H1 (cell line): ENCODE measurements around the gene SYNGR4. TPM values are rescaled to one million over a fixed set of nuclear protein-coding genes. Genes with fewer than 3 reads are reported as not detected.

Experiments
- CTCF ChIA-PET: fragments of 300-600 bp; sonication (Branson Sonifier 250); formaldehyde crosslinking; loops from one replicate; lab custom pipeline; 2021; ENCODE audit not compliant: partially characterized antibody; lab: Charles Lee
- POLR2A ChIA-PET: fragments of 300-600 bp; sonication (Branson Sonifier 250); formaldehyde crosslinking; loops from one replicate; lab custom pipeline; 2021; ENCODE audit warnings: inconsistent platforms; ENCODE audit not compliant: partially characterized antibody; lab: Charles Lee
- DNase-seq, 2 experiments: peaks; one replicate each; pipeline versions ENCODE4 v3.0.0 to v3.0.0-alpha.2; 2010 to 2022; ENCODE audit warnings: low spot score in 2 of 2, low read depth in 1 of 2, mixed read lengths in 1 of 2
- FAIRE-seq: peaks from 2 replicates; lab custom pipeline; 2011; peaks lifted over from hg19 to GRCh38; lab: Jason Lieb, UNC
- H2AFZ ChIP-seq: 2 replicates; pipeline ENCODE4 v1.8.1; 2012; ENCODE audit warnings: low read length, inconsistent platforms
- H2AK5ac ChIP-seq: 2 replicates; pipeline ENCODE4 v1.6.1; 2013; ENCODE audit warnings: low read depth, low read length
- H2BK120ac ChIP-seq: replicated peaks from 2 replicates; pipeline ENCODE3; 2013; ENCODE audit warnings: low read depth, low read length, inconsistent platforms
- H2BK12ac ChIP-seq: 2 replicates; pipeline ENCODE4 v1.6.1; 2013; ENCODE audit warnings: low read depth, low read length
- H2BK15ac ChIP-seq: 2 replicates; pipeline ENCODE4 v1.6.1; 2013; ENCODE audit warnings: low read length
- H2BK20ac ChIP-seq: 2 replicates; pipeline ENCODE4 v1.6.1; 2013; ENCODE audit warnings: low read length
- H2BK5ac ChIP-seq: 2 replicates; pipeline ENCODE4 v1.6.1; 2013; ENCODE audit warnings: low read depth, low read length
- H3K14ac ChIP-seq: 2 replicates; pipeline ENCODE4 v1.6.1; 2013; ENCODE audit warnings: inconsistent platforms; ENCODE audit not compliant: insufficient read length
- H3K18ac ChIP-seq: 2 replicates; pipeline ENCODE4 v1.6.1; 2013; ENCODE audit warnings: low read length; ENCODE audit errors: extremely low read depth
- H3K23ac ChIP-seq: 2 replicates; pipeline ENCODE4 v1.6.1; 2013; ENCODE audit warnings: inconsistent platforms; ENCODE audit not compliant: insufficient read length
- H3K23me2 ChIP-seq: 2 replicates; pipeline ENCODE4 v1.6.1; 2013; ENCODE audit warnings: low read depth, low read length
- H3K27ac ChIP-seq: 2 replicates; pipeline ENCODE4 v1.6.1; 2011; ENCODE audit warnings: low read depth, low read length, inconsistent platforms
- H3K27me3 ChIP-seq, 4 experiments: replicated peaks in 1 of 4; 1 replicate in 1 of 4; 2 replicates in 3 of 4; pipeline versions ENCODE4 v1.6.1 to v1.8.1; 2011 to 2013; ENCODE audit warnings: low read length in 3 of 4, mild to moderate bottlenecking in 3 of 4, inconsistent platforms in 2 of 4, mixed read lengths in 2 of 4, moderate library complexity in 1 of 4; ENCODE audit not compliant: control insufficient read depth in 3 of 4, insufficient read depth in 3 of 4; ENCODE audit errors: extremely low read depth in 1 of 4
- H3K36me3 ChIP-seq, 4 experiments: 2 replicates each; pipeline versions ENCODE4 v1.6.1 to v1.8.1; 2011 to 2013; ENCODE audit warnings: mild to moderate bottlenecking in 4 of 4, low read length in 3 of 4, moderate library complexity in 2 of 4, control low read depth in 1 of 4, inconsistent platforms in 1 of 4; ENCODE audit not compliant: insufficient read depth in 4 of 4, control insufficient read depth in 2 of 4
- H3K4ac ChIP-seq: replicated peaks from 2 replicates; pipeline ENCODE3; 2013; ENCODE audit warnings: low read length, low read depth, mixed read lengths, inconsistent platforms; ENCODE audit not compliant: insufficient read length
- H3K4me1 ChIP-seq, 4 experiments: replicated peaks in 1 of 4; 1 replicate in 1 of 4; 2 replicates in 3 of 4; pipeline versions ENCODE4 v1.6.1 to v1.8.1; 2011 to 2013; ENCODE audit warnings: low read length in 3 of 4, inconsistent platforms in 2 of 4, mixed read lengths in 1 of 4; ENCODE audit not compliant: insufficient read depth in 4 of 4, control insufficient read depth in 3 of 4
- H3K4me2 ChIP-seq, 2 experiments: 2 replicates each; pipeline versions ENCODE4 v1.6.1 to v1.8.1; 2011 to 2013; ENCODE audit warnings: low read depth in 2 of 2, low read length in 2 of 2, control low read depth in 1 of 2, inconsistent platforms in 1 of 2, mild to moderate bottlenecking in 1 of 2; ENCODE audit not compliant: insufficient read depth in 1 of 2
- H3K4me3 ChIP-seq, 4 experiments: fragments of 200-600, 300-600 bp in 1 of 4; sonication (generic), shearing (Covaris generic), sonication (Bioruptor Twin) in 1 of 4; 2 replicates each; pipeline versions ENCODE4 v1.5.1 to v1.8.1; 2011 to 2016; ENCODE audit warnings: low read length in 4 of 4, low read depth in 3 of 4, control low read depth in 2 of 4, inconsistent platforms in 2 of 4, mild to moderate bottlenecking in 2 of 4, mixed read lengths in 1 of 4, moderate library complexity in 1 of 4; ENCODE audit not compliant: insufficient read depth in 2 of 4; ENCODE audit errors: extremely low read depth in 1 of 4
- H3K56ac ChIP-seq: replicated peaks from 2 replicates; pipeline ENCODE3; 2013; ENCODE audit warnings: low read depth, mild to moderate bottlenecking, mixed read lengths, low read length, inconsistent platforms; ENCODE audit not compliant: insufficient read length
- H3K79me1 ChIP-seq: 2 replicates; pipeline ENCODE4 v1.6.1; 2013; ENCODE audit warnings: low read depth, low read length, control low read depth
- H3K79me2 ChIP-seq, 2 experiments: 2 replicates each; pipeline versions ENCODE4 v1.6.1 to v1.8.1; 2012 to 2013; ENCODE audit warnings: low read length in 2 of 2, mild to moderate bottlenecking in 2 of 2, inconsistent platforms in 1 of 2; ENCODE audit not compliant: insufficient read depth in 2 of 2, control insufficient read depth in 1 of 2
- H3K9ac ChIP-seq, 4 experiments: replicated peaks in 1 of 4; 1 replicate in 1 of 4; 2 replicates in 3 of 4; pipeline versions ENCODE4 v1.6.1 to v1.8.1; 2011 to 2013; ENCODE audit warnings: low read depth in 3 of 4, low read length in 3 of 4, control low read depth in 2 of 4, mild to moderate bottlenecking in 2 of 4, moderate library complexity in 2 of 4, inconsistent platforms in 1 of 4; ENCODE audit errors: extremely low read depth in 1 of 4
- H3K9me3 ChIP-seq, 2 experiments: 2 replicates each; pipeline versions ENCODE4 v1.6.1 to v1.8.1; 2012 to 2013; ENCODE audit warnings: mild to moderate bottlenecking in 2 of 2, moderate library complexity in 2 of 2, control low read depth in 1 of 2, inconsistent platforms in 1 of 2, low read depth in 1 of 2, low read length in 1 of 2, mixed read lengths in 1 of 2; ENCODE audit not compliant: insufficient read depth in 2 of 2
- H4K20me1 ChIP-seq, 2 experiments: replicated peaks in 1 of 2; 2 replicates each; pipeline versions ENCODE3 to v1.8.1; 2011 to 2013; ENCODE audit warnings: inconsistent platforms in 2 of 2, low read length in 2 of 2, mild to moderate bottlenecking in 1 of 2; ENCODE audit not compliant: insufficient read depth in 2 of 2, control insufficient read depth in 1 of 2
- H4K5ac ChIP-seq: 2 replicates; pipeline ENCODE4 v1.6.1; 2013; ENCODE audit warnings: low read length, low read depth, mixed read lengths, inconsistent platforms; ENCODE audit not compliant: insufficient read length
- H4K8ac ChIP-seq: 2 replicates; pipeline ENCODE4 v1.8.0; 2013; ENCODE audit warnings: mild to moderate bottlenecking, moderate library complexity, low read length, inconsistent platforms; ENCODE audit not compliant: insufficient read depth; ENCODE audit errors: extremely low read depth
- H4K91ac ChIP-seq: replicated peaks from 2 replicates; pipeline ENCODE3; 2013; ENCODE audit warnings: low read length, mixed read lengths, inconsistent platforms; ENCODE audit not compliant: insufficient read length
- ATF2 ChIP-seq: IDR thresholded peaks from 2 replicates; pipeline ENCODE4 v1.6.1; 2012; ENCODE audit warnings: low read length, inconsistent platforms
- CHD1 ChIP-seq: IDR thresholded peaks from 2 replicates; pipeline ENCODE4 v1.6.1; 2012; ENCODE audit warnings: low read depth, low read length, improper control_type of control experiment
- HDAC6 ChIP-seq: IDR thresholded peaks from one replicate; pipeline ENCODE4 v1.7.1; 2012; ENCODE audit warnings: low read depth, mild to moderate bottlenecking, inconsistent platforms, low read length, moderate library complexity
- JUND ChIP-seq: IDR thresholded peaks from 2 replicates; pipeline ENCODE4 v1.6.1; 2011; ENCODE audit warnings: mild to moderate bottlenecking, improper control_type of control experiment, low read length
- PHF8 ChIP-seq: fragments of 200-600 bp; sonication (generic); conservative IDR thresholded peaks from 2 replicates; pipeline ENCODE4 v1.7.1; 2012; ENCODE audit warnings: low read depth, mild to moderate bottlenecking, inconsistent platforms, low read length, moderate library complexity
- RNF2 ChIP-seq: fragments of 200-900, 300-1000 bp; sonication (generic); IDR thresholded peaks from 2 replicates; pipeline ENCODE4 v1.7.1; 2016; ENCODE audit warnings: borderline replicate concordance, low read depth, mild to moderate bottlenecking, antibody characterized with exemption, low read length; ENCODE audit not compliant: poor library complexity, severe bottlenecking; ENCODE audit errors: missing control alignments
- RXRA ChIP-seq: IDR thresholded peaks from 2 replicates; pipeline ENCODE4 v1.6.1; 2011; ENCODE audit warnings: low read depth, mild to moderate bottlenecking, low read length, moderate library complexity; ENCODE audit not compliant: insufficient read depth
- SIRT6 ChIP-seq: IDR thresholded peaks from one replicate; pipeline ENCODE4 v1.7.1; 2012; ENCODE audit warnings: low read length, inconsistent platforms
- SP2 ChIP-seq: IDR thresholded peaks from 2 replicates; pipeline ENCODE4 v1.6.1; 2012; ENCODE audit warnings: mild to moderate bottlenecking, low read length, inconsistent platforms
- TCF12 ChIP-seq: IDR thresholded peaks from 2 replicates; pipeline ENCODE4 v1.6.1; 2011; ENCODE audit warnings: low read depth, mild to moderate bottlenecking, low read length
- WGBS, 2 experiments: shearing (Covaris generic) in 1 of 2; methylation state at CpG; one replicate each; pipeline versions ENCODE4 v1.1.6 to v1.1.7; 2013 to 2015; ENCODE audit warnings: low lambda C conversion rate in 2 of 2, mixed read lengths in 2 of 2, inconsistent platforms in 1 of 2, low coverage in 1 of 2, missing lambda C conversion rate in 1 of 2; ENCODE audit not compliant: insufficient replicate concordance in 2 of 2, insufficient coverage in 1 of 2, insufficient read length in 1 of 2; ENCODE audit errors: extremely low coverage in 1 of 2, missing lambda C conversion rate in 1 of 2; 5-methylcytosine and 5-hydroxymethylcytosine counted together
- polyA plus RNA-seq, 7 experiments: library from polyadenylated mRNA; depleted of rRNA in 3 of 7; stranded (reverse) in 5 of 7; unstranded in 2 of 7; fragments of >200 nt in 5 of 7; fragments of 200-250 nt in 2 of 7; gene quantifications; 1 replicate in 5 of 7; 2 replicates in 1 of 7; 4 replicates in 1 of 7; pipeline versions ENCODE4 v1.2.1 to v1.2.3, GENCODE V29; 2011 to 2013; ENCODE audit warnings: missing spikeins in 2 of 7, mixed read lengths in 2 of 7
- total RNA-seq: library from RNA; stranded (reverse); fragmentation: NEBNext Ultra II Directional; extraction: Animal tissue kit (Norgen Biotek cat#: 25700); gene quantifications from 2 replicates; pipeline ENCODE4 v1.2.1, GENCODE V29; 2021

The SYNGR4 gene
- total and polyA plus RNA-seq, 2 of the 8 experiments (the other 6 are each of a cell fraction or from before 2014, with no cell fraction given): 0.41 TPM; not detected in 1

- Histone ChIP-seq H4K20me1 (no peaks in the 10 kb centered on the region), H3K18ac (peak overlapping the region; percentile 40; the same call in 1 of the 2 replicates), H3K14ac (no peak overlapping the region), H3K23me2 (peaks cover 18% of the 10 kb centered on the region), H3K23ac (no peak overlapping the region), H3K4me2 (peak overlapping the region; percentile 59 to 84), H3K56ac (no peak overlapping the region), H2AK5ac (0 out of 2 replicates have a peak overlapping the region, but pooled peaks have one; percentile 32), H2BK12ac (peak overlapping the region; percentile 97; the same call in 1 of the 2 replicates), H3K79me1 (no peaks in the 10 kb centered on the region), H3K4me1 (peaks cover 4 to 26% (median 12%) of the 10 kb centered on the region in 4 experiments), H4K8ac (no peak overlapping the region), H3K4ac (peak overlapping the region; percentile 22), H3K9me3 (no peaks in the 10 kb centered on the region), H2BK5ac (no peak overlapping the region), H3K4me3 (peak overlapping the region in 3 of 4 experiments; percentile 49 to 70 (median 57); a peak in 4 of 8 replicates), H3K9ac (no peak overlapping the region), H2AFZ (peak overlapping the region; percentile 1; the same call in 1 of the 2 replicates), H3K27ac (no peak overlapping the region), H4K5ac (no peak overlapping the region), H2BK15ac (peak overlapping the region; percentile 97; the same call in 1 of the 2 replicates), H2BK20ac (no peak overlapping the region), H3K79me2 (no peaks in the 10 kb centered on the region), H3K36me3 (no peaks in the 10 kb centered on the region), H2BK120ac (no peak overlapping the region), H3K27me3 (0 out of 7 replicates have a peak, but pooled peaks cover 0 to 2% (median 0%) of the 10 kb centered on the region in 4 experiments), H4K91ac (peak overlapping the region; percentile 87)
- POLR2A ChIA-PET: interaction anchor here (0.5 to 1.6 kb wide), 5 partner anchors 18 to 290 kb away, joined by 3 to 5 read pairs (median 3); partner anchors contain the start of genes RPL18 and SPHK2
- no peak for DNase-seq
- FAIRE-seq: peak; percentile 52
- CTCF ChIA-PET: interaction anchor here (0.9 to 2.5 kb wide), 3 partner anchors 8 to 62 kb away, joined by 3 to 10 read pairs (median 5); partner anchors contain the start of gene KDELR1
- 64% methylated on average over 15 of the region's 15 CpGs; no CpG with 5 or more reads in 1 of the 2 experiments for WGBS, 2 experiments
- no peak for TF ChIP-seq SIRT6
- TF ChIP-seq ATF2: no peak
- TF ChIP-seq JUND: peak; percentile 96
- no peak for TF ChIP-seq HDAC6
- no peak for TF ChIP-seq RNF2
- TF ChIP-seq TCF12: no peak
- no peak for TF ChIP-seq SP2
- TF ChIP-seq RXRA: no peak
- TF ChIP-seq CHD1: no peak
- no peak for TF ChIP-seq PHF8
Observed at GRCh38 chr19:48329167-48329891, 34.8 kb upstream of the SYNGR4 start.
